ENCODE measurements around the gene NVL. TPM values are rescaled to one million over a fixed set of nuclear protein-coding genes. Genes with fewer than 3 reads are reported as not detected.

NVL gene
- total RNA-seq, 2 donors from 2014 or later = 23.9 to 29.7 TPM

- H3K9me3 ChIP-seq = no peaks in the 10 kb centered on the region
- H3K36me3 ChIP-seq = no peaks in the 10 kb centered on the region
- no peaks in the 10 kb centered on the region for H3K27me3 ChIP-seq (replicated peaks; ENCODE audit: insufficient read depth)
- peaks cover 3% of the 10 kb centered on the region for H3K4me1 ChIP-seq (replicated peaks)
- H3K27ac ChIP-seq = peak overlapping the region; percentile 94 to 98
- intact Hi-C loops (cut with DNase I) = loop anchor here (10.0 kb wide), 2 partner anchors 67 to 153 kb away; partner anchors contain the start of genes FBXO28 and NVL
- H3K4me3 ChIP-seq = no peak overlapping the region
- WGBS = 87% methylated on average over 4 of the region's 4 CpGs
- TF ChIP-seq, protein P1, sequence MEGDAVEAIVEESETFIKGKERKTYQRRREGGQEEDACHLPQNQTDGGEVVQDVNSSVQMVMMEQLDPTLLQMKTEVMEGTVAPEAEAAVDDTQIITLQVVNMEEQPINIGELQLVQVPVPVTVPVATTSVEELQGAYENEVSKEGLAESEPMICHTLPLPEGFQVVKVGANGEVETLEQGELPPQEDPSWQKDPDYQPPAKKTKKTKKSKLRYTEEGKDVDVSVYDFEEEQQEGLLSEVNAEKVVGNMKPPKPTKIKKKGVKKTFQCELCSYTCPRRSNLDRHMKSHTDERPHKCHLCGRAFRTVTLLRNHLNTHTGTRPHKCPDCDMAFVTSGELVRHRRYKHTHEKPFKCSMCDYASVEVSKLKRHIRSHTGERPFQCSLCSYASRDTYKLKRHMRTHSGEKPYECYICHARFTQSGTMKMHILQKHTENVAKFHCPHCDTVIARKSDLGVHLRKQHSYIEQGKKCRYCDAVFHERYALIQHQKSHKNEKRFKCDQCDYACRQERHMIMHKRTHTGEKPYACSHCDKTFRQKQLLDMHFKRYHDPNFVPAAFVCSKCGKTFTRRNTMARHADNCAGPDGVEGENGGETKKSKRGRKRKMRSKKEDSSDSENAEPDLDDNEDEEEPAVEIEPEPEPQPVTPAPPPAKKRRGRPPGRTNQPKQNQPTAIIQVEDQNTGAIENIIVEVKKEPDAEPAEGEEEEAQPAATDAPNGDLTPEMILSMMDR (IDR thresholded peaks at IDR 0.05) = no peak
- TF ChIP-seq POLR2A (IDR thresholded peaks at IDR 0.05) = no peak
- TF ChIP-seq POLR2AphosphoS5 (IDR thresholded peaks at IDR 0.05) = no peak
- DNase-seq (ENCODE audit: low spot score) = no peak
These were observed 148.5 kb downstream of the NVL start for GRCh38 chr1:224181453-224181810.

DNA sequence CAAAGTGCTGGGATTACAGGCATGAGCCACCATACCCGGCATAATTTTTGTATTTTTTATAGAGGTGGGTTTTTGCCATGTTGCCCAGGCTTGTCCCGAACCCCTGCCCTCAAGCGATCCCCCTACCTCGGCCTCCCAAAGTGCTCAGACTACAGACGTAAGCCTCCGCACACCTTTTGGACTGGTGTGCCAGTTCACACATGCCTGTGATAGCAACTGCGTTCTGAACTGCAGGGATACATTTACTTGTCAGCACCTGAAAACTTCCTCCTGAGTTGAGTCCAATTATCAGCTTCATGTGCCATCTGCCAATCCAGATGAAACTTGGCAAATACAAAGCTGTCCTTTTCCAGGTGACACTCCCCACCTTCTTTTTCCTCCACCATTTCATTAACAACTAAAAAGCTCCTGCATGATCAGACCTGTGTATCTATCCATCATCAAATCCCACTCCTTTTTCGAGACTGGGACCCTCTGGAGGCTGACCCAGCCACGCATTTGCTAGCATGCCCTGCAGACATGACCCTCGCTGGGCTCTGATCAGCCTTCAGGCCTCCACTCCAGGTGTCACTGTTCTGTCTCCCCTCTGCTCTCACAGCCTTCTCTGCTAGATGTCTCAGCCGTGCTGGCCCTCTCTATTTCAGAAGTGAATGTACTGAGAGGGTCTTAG lies 149.1 kb downstream of the NVL start:
- Histone ChIP-seq H3K36me3 (no peaks in the 10 kb centered on the region), H3K27me3 (replicated peaks; ENCODE audit: insufficient read depth) (no peaks in the 10 kb centered on the region), H3K4me3 (no peak overlapping the region), H3K27ac (peak overlapping the region; percentile 28 to 98), H3K9me3 (no peaks in the 10 kb centered on the region), H3K4me1 (replicated peaks) (peaks cover 3% of the 10 kb centered on the region)
- intact Hi-C loops (cut with DNase I) = loop anchor here (10.0 kb wide), 2 partner anchors 66 to 154 kb away; partner anchors contain the start of genes FBXO28 and NVL
- WGBS = 60% methylated on average over 11 of the region's 11 CpGs
- no peak for DNase-seq (ENCODE audit: low spot score)
- TF ChIP-seq POLR2AphosphoS5 (IDR thresholded peaks at IDR 0.05) = peak; percentile 9
- TF ChIP-seq, protein P1 (IDR thresholded peaks at IDR 0.05) = no peak

DNA sequence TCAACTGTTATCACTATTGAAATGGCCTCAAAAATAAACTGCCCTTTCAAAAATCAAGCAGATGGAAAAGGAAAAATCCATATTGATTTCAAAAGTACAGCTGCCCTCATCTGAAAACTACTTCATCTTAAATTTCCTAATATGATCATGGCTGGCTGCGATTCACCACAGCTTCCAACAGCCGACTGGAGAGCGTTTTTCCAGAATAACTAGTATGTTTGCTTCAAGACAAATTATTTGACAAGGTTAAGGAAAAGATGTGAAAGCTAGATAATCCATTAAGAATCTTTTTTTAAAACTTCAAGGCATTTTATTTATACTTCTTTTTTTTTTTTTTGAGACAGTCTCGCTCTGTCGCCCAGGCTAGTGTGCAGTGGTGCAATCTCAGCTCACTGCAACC lies 151.1 kb downstream of the NVL start:
- 45% methylated on average over 5 of the region's 5 CpGs for WGBS
- Histone ChIP-seq H3K9me3 (no peaks in the 10 kb centered on the region), H3K4me1 (replicated peaks) (peaks cover 3% of the 10 kb centered on the region), H3K27me3 (replicated peaks; ENCODE audit: insufficient read depth) (no peaks in the 10 kb centered on the region), H3K4me3 (no peak overlapping the region), H3K27ac (peak overlapping the region; percentile 15 to 38), H3K36me3 (no peaks in the 10 kb centered on the region)
- peak; percentile 60 for TF ChIP-seq POLR2AphosphoS5 (IDR thresholded peaks at IDR 0.05)
- TF ChIP-seq POLR2A (IDR thresholded peaks at IDR 0.05) = no peak
- intact Hi-C loops (cut with DNase I) = no loop called here
- no peak for DNase-seq (ENCODE audit: low spot score)

DNA sequence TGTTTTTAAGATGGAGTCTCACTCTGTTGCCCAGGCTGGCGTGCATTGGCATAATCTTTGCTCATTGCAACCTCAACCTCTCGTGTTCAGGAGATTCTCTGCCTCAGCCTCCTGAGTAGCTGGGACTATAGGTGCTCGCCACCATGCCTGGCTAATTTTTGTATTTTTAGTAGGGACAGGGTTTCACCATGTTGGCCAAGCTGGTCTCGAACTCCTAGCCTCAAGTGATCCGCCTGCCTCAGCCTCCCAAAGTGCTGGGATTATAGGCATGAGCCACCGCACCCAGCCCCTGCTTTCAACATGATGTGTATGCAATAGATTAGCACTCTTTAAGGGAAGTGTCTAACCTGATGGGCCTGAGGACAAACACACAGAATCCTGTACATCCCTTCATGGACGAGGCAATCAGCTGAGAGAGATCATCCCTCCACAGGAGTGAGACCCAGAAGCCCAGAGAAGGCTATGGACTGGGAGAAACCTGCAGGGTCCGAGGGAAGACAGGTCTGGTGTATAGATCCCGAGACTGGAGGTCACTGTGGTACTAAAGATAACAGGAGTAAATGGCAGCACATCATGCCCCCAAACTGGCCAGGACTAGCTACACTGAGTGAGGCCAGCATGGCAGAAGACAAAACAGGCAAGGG lies 152.5 kb downstream of the NVL start:
- WGBS = 91% methylated on average over 9 of the region's 9 CpGs
- intact Hi-C loops (cut with DNase I) = no loop called here

More for the DNA sequence above, 152.5 kb downstream of the NVL start:
- no peaks in the 10 kb centered on the region for H3K27me3 ChIP-seq (replicated peaks; ENCODE audit: insufficient read depth)
- H3K27ac ChIP-seq = no peak overlapping the region
- no peaks in the 10 kb centered on the region for H3K36me3 ChIP-seq
- TF ChIP-seq POLR2AphosphoS5 (IDR thresholded peaks at IDR 0.05) (no peak), POLR2A (IDR thresholded peaks at IDR 0.05) (no peak)
- TF ChIP-seq, protein P1 (IDR thresholded peaks at IDR 0.05) = no peak
- DNase-seq (ENCODE audit: low spot score) = no peak
- H3K4me3 ChIP-seq = no peak overlapping the region
- peaks cover 3% of the 10 kb centered on the region for H3K4me1 ChIP-seq (replicated peaks)
- H3K9me3 ChIP-seq = no peaks in the 10 kb centered on the region

Small RNAs within 50 kb of the gene (microRNA-seq; reads per million reads assigned to microRNA genes)
- 10.7 reads per million, percentile 52 among the genes with 10 or more reads in this experiment for gene MIR320B2

Small RNAs within 50 kb of the gene (small RNA-seq; reads per million reads assigned to genes)
- gene MIR320B2 (0 reads per million in 2 donors), gene RF00139 (0 reads per million in 2 donors), gene RNU6-1008P (0 reads per million in 2 donors)

Other genes starting within 250 kb of the NVL start
- gene FBXO28, start 216.1 kb downstream of the NVL start, total RNA-seq = 10 to 100 TPM; 29.0 to 40.0 TPM
- 100 to 1,000 TPM in 1 of 2 donors, 10 to 100 TPM in 1; 78.8 to 172 TPM for gene DEGS1, start 146.9 kb downstream of the NVL start, total RNA-seq
- gene CNIH4, start 26.7 kb upstream of the NVL start, total RNA-seq = 10 to 100 TPM; 14.5 to 31.5 TPM
- gene WDR26, start 104.6 kb upstream of the NVL start, total RNA-seq = 10 to 100 TPM; 50.7 to 72.9 TPM